Measurements from ENCODE around the gene PATL1.
A peak's percentile ranks its signal among the peaks of the same experiment; 100 is the strongest.
"Not testable (repeated sequence)": the region's sequence is repeated elsewhere in the genome, so short reads cannot be mapped to it uniquely, and the experiment has no call there.

The PATL1 gene

DNA sequence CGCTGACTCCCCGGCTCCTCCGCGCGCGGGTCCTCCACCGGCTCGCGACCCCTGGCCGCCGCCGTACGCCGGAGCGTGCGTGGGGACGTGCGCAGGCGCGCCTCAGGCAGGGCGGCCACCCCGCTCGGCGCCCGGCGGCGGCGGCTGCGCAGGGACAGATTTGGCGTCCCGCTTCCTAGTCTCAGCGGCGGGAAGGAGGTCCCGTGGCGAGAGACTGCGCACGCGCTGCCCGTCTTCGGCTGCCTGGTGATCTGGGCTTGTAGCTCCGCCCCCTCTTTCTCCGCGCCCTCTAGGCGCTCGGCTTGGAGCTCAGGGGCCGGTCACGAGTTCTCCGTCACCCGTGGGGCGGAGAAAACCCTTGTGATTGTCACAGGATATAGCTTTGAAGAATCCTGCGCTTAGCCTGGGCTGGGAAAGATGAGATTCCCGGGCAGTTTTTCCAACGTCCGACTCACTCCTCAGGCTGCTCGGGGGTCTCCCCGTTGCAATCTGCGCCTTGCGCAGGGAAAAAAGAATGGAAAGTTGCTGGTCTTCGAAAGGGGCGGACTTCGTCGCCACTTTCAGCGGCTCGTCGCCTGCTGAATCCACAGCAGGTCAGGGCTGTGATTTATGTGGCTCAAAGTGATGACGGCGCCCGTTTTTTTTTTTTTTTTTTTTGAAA lies at the start of gene PATL1:
PATL1 (minus strand) TSS at position 88 of the 661 bp plus-strand sequence. CDS start 142 bp downstream, outside the sequence.
- peak; percentile 96 for DNase-seq (ENCODE audit: low read depth in 2 of 2)

GRCh38 chr11:59716051-59716450 lies 47.2 kb upstream of the PATL1 start:
- DNase-seq (ENCODE audit: low read depth in 2 of 2) = no peak

- DNase-seq (ENCODE audit: low read depth in 2 of 2) = no peak
These were observed 44.9 kb upstream of the PATL1 start, which contains the start of gene OR10V1 for GRCh38 chr11:59713745-59714144. OR10V1 (minus strand) TSS chr11:59713845; CDS start chr11:59713845, 0 bp downstream.

DNA sequence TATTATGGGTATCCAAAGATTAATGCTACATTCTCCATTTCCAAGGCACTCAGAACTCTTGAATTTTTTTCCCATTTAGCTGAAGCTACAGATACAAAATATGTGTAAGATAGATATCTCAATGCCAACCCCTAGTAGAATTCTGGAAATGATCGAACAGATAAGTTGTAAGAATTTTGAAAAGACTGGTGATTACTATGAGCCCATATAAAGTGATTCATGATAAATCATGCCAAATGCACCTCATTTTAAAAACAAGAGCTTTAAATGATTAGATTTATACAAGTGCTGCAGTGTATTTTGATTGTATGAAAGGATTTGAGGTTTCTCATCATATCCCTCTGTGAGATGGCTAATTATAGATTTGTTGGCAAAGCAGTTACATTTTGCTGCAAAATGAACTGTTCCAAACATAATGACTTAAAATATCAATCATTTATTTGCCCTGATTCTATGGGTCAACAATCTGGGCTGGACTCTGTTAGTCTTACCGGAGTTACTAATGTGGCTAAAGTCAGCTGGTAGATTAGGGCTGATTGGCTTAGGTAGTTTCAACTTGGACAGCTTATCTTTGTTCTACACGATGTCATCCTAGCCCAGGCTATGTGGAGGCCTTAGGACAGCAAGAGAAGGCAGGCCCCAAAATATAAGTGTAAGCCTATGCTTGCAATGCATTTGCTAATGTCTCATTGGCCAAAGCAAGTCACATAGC lies 41.5 kb upstream of the PATL1 start:
- DNase-seq (ENCODE audit: low read depth in 2 of 2) = no peak

DNA sequence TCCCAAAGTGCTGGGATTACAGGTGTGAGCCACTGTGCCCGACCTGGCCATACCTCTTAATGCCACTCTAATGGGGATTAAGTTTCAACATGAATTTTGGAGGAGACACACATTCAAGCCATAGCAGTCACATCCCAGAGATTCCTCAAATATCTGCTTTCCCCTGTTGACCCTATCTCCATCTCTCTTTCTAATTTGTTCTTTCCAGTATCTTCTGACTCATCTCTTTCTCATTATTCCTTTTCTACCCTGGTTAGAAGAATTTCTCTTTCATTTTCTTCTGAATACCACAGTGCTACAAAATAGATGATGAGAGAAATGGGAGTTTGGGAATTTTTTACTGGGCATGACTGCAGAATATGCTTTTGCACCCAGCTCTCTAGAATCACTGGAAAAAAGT lies 39.7 kb upstream of the PATL1 start:
- no peak for DNase-seq (ENCODE audit: low read depth in 2 of 2)

DNA sequence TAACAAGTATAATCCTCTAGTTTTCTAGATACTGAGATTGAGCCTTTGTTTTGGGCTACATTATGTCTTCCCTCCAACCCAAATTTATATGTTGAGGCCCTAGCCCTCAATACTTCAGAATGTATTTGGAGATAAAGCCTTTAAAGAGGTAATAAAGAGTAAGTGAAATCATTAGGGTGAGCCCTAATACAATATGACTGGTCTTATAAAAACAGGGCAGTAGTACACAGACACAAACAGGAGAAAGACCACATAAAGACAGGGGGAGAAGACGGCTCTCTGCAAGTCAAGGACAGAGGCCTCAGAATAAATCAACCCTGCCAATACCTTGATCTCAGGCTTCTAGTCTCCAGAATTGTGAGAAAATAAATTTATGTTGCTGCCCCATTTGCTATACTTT lies 38.5 kb upstream of the PATL1 start:
- DNase-seq (ENCODE audit: low read depth in 2 of 2) = no peak

GRCh38 chr11:59706518-59707285 lies 37.9 kb upstream of the PATL1 start:
- DNase-seq (ENCODE audit: low read depth in 2 of 2) = no peak

DNA sequence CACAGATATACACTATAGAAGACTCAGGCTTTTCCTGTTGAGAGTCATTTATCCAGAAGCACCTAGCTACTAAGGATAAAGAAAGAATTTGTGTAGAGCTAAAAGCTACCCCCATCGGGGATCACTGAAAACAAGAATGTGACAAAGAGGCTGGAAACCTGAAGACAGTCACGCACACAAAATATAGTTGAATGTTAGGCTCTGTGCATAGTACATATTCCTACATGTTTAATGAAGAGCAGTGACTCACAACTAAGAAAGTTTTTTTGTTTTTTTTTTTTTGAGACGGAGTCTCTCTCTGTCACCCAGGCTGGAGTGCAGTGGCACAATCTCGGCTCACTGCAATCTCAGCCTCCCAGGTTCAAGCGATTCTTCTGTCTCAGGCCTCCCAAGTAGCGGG lies 36.5 kb upstream of the PATL1 start:
- no peak for DNase-seq (ENCODE audit: low read depth in 2 of 2)

- not testable (repeated sequence) for DNase-seq (ENCODE audit: low read depth in 2 of 2)
These were observed 34.7 kb upstream of the PATL1 start for GRCh38 chr11:59703515-59703914.

GRCh38 chr11:59700157-59700556 lies 31.3 kb upstream of the PATL1 start:
- not testable (repeated sequence) for DNase-seq (ENCODE audit: low read depth in 2 of 2)

- DNase-seq (ENCODE audit: low read depth in 2 of 2) = no peak
These were observed 29.7 kb upstream of the PATL1 start for GRCh38 chr11:59698506-59698905.

GRCh38 chr11:59692915-59693314 lies 24.1 kb upstream of the PATL1 start:
- no peak for DNase-seq (ENCODE audit: low read depth in 2 of 2)

- DNase-seq (ENCODE audit: low read depth in 2 of 2) = no peak
These were observed 22.3 kb upstream of the PATL1 start for GRCh38 chr11:59691156-59691555.

- no peak for DNase-seq (ENCODE audit: low read depth in 2 of 2)
These were observed 20.2 kb upstream of the PATL1 start for GRCh38 chr11:59689015-59689414.

GRCh38 chr11:59681260-59681725 lies 12.5 kb upstream of the PATL1 start:
- not testable (repeated sequence) for DNase-seq (ENCODE audit: low read depth in 2 of 2)

- DNase-seq (ENCODE audit: low read depth in 2 of 2) = peak; percentile 10 to 25
These were observed 11.7 kb upstream of the PATL1 start for GRCh38 chr11:59680287-59681154.

DNA sequence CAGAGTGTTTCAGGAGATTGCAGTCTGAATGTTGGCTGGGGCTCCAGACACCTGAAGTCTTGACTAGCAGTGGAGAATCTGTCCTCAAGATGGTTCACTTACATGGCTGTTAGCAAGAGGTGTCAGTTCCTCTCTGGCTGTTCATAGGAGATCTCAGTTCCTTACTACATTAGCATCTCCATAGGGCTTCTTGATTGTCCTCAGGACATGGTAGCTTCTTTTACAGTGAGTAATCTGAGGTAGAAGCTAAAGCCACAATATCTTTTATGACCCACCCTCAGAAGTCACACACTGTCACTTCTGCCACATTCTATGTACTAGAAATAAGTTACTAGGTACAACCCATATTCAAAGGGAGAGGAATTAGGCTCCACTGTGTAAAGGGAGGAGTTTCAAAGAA lies 10.5 kb upstream of the PATL1 start:
- no peak for DNase-seq (ENCODE audit: low read depth in 2 of 2)

GRCh38 chr11:59678813-59679165 lies 10.0 kb upstream of the PATL1 start:
- DNase-seq (ENCODE audit: low read depth in 2 of 2) = no peak

DNA sequence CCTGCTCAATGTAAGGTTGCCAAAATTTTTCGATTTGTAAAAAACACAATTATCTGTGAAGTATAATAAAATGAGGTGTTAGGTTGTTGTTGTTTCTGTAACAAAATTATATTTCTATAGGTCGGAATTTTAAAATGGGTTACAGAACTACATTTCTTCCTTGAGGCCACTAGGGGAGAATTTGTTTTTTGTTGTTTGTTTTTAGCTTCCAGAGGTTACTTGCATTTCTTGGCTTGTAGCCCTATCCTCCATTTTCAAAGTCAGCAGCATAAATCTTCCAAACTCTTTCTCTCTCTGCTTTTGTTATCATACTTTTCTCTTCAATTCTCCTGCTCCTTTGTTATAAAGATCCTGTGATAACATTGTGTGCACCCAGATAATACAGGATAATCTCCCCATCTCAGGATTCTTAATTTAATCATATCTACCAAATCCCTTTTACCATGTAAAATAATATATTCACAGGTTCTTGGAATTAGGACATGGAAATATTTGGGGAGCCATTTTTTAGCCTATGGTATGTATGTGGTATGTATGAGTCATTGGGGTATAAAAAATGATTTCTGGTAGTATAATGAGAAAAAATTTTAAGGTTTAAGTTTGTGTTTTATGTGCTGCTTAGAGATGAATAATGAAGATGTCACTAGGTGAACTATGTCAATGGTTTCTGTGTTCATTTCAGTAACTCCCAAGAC lies 9.4 kb upstream of the PATL1 start:
- DNase-seq (ENCODE audit: low read depth in 2 of 2) = no peak

GRCh38 chr11:59676205-59676604 lies 7.4 kb upstream of the PATL1 start:
- DNase-seq (ENCODE audit: low read depth in 2 of 2) = no peak

GRCh38 chr11:59674291-59674690 lies 5.5 kb upstream of the PATL1 start:
- DNase-seq (ENCODE audit: low read depth in 2 of 2) = no peak

Data from activated CD4-positive, alpha-beta T cell treated with anti-CD3 and anti-CD28 coated beads for 24 hours (primary cell).